ENCODE measurements around the gene GUCD1. TPM values are rescaled to one million over a fixed set of nuclear protein-coding genes. Genes with fewer than 3 reads are reported as not detected.

Gene GUCD1
- total RNA-seq, 1 experiment from 2014 or later, result 87.4 TPM

DNA sequence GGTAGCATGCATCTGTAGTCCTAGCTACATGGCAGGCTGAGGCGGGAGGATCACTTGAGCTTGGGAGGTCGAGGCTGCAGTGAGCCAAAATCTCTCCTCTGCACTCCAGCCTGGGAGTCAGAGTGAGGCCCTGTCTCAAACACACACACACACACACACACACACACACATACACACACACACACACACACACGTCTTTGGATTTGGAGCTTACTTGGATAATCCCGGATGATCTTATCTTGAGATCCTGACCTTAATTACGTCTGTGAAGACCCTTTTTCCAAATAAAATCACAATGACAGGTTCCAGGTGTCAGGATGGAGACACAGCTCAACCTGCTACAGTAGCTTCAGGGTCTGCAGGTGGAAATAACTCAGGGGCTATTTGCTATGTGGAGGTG lies 58.7 kb downstream of the GUCD1 start:
- WGBS (ENCODE audit: extremely low coverage, insufficient read length, low lambda C conversion rate), result no CpG with 5 or more reads among the region's 5 CpGs
- Histone ChIP-seq H3K14ac (ENCODE audit: insufficient read depth, low read length) (no peak overlapping the region), H2BK5ac (ENCODE audit: insufficient read length, low read length) (no peak overlapping the region), H3K4me2 (ENCODE audit: insufficient read depth, insufficient read length, low read length) (no peak overlapping the region), H2BK120ac (ENCODE audit: low read depth, low read length, poor library complexity, severe bottlenecking) (no peak overlapping the region), H3K9ac (ENCODE audit: extremely low read depth, insufficient read length, low read length) (no peak overlapping the region), H3K56ac (ENCODE audit: insufficient read length, low read depth, low read length) (no peak overlapping the region), H3K4ac (ENCODE audit: low read depth, low read length) (no peak overlapping the region), H2AFZ (ENCODE audit: low read length) (no peak overlapping the region), H4K5ac (ENCODE audit: insufficient read length, low read depth, low read length) (no peak overlapping the region), H2AK5ac (ENCODE audit: insufficient read length, low read length) (no peak overlapping the region), H2BK20ac (ENCODE audit: low read depth, low read length, poor library complexity, severe bottlenecking) (no peak overlapping the region), H3K9me3 (ENCODE audit: control insufficient read depth, low read depth, low read length) (no peaks in the 10 kb centered on the region), H3K23me2 (ENCODE audit: insufficient read length, low read depth, low read length, poor library complexity, severe bottlenecking) (peaks cover 7% of the 10 kb centered on the region), H4K91ac (ENCODE audit: insufficient read length, low read depth, low read length) (no peak overlapping the region), H4K8ac (replicated peaks; ENCODE audit: insufficient read length, low read depth, low read length) (no peak overlapping the region), H3K27ac (ENCODE audit: insufficient read length, low read depth, low read length) (no peak overlapping the region), H4K20me1 (ENCODE audit: control insufficient read depth, insufficient read depth, insufficient read length) (no peaks in the 10 kb centered on the region), H3K18ac (ENCODE audit: insufficient read length, low read depth, low read length) (no peak overlapping the region), H2BK12ac (ENCODE audit: insufficient read length, low read depth, low read length) (no peak overlapping the region), H3K23ac (ENCODE audit: insufficient read length, low read depth, low read length) (no peak overlapping the region), H2BK15ac (ENCODE audit: low read depth, low read length) (no peak overlapping the region), H3T11ph (ENCODE audit: low read length) (no peak overlapping the region), H3K79me2 (ENCODE audit: insufficient read depth, low read length) (no peaks in the 10 kb centered on the region), H3K4me1 (ENCODE audit: insufficient read depth, low read length) (no peaks in the 10 kb centered on the region), H3K27me3 (ENCODE audit: insufficient read depth, low read length) (peaks cover 27% of the 10 kb centered on the region; the same call in 1 of the 2 replicates), H3K79me1 (ENCODE audit: insufficient read depth, low read depth, low read length, poor library complexity, severe bottlenecking) (no peaks in the 10 kb centered on the region)
- Mint-ChIP-seq H3K36me3 (ENCODE audit: insufficient read depth in 1 of 3, low read depth in 3 of 3) (0 out of 7 replicates have a peak, but pooled peaks cover 0 to 4% (median 0%) of the 10 kb centered on the region in 3 experiments), H3K27me3 (ENCODE audit: low read depth) (peaks cover 78% of the 10 kb centered on the region), H3K4me1 (peaks cover 12 to 17% of the 10 kb centered on the region in 2 experiments), H3K27ac (no peak overlapping the region), H3K9me3 (peaks cover 0 to 6% of the 10 kb centered on the region in 2 experiments; a peak in 2 of 5 replicates), H3K4me3 (no peak overlapping the region)
- DNase-seq, result no peak
- TF ChIP-seq, protein P1, sequence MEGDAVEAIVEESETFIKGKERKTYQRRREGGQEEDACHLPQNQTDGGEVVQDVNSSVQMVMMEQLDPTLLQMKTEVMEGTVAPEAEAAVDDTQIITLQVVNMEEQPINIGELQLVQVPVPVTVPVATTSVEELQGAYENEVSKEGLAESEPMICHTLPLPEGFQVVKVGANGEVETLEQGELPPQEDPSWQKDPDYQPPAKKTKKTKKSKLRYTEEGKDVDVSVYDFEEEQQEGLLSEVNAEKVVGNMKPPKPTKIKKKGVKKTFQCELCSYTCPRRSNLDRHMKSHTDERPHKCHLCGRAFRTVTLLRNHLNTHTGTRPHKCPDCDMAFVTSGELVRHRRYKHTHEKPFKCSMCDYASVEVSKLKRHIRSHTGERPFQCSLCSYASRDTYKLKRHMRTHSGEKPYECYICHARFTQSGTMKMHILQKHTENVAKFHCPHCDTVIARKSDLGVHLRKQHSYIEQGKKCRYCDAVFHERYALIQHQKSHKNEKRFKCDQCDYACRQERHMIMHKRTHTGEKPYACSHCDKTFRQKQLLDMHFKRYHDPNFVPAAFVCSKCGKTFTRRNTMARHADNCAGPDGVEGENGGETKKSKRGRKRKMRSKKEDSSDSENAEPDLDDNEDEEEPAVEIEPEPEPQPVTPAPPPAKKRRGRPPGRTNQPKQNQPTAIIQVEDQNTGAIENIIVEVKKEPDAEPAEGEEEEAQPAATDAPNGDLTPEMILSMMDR (conservative IDR thresholded peaks at IDR 0.05), result no peak
